OCI-LY7 (cell line): ENCODE results near the gene TSNAX. TPM values are rescaled to one million over a fixed set of nuclear protein-coding genes. Genes with fewer than 3 reads are reported as not detected.
"Not testable (repeated sequence)": the region's sequence is repeated elsewhere in the genome, so short reads cannot be mapped to it uniquely, and the experiment has no call there.

Experiments
- BruUV-seq: library from RNA; stranded (reverse); fragments of 400-500 nt; replicated peaks from 2 replicates; lab custom pipeline; 2021; lab: Mats Ljungman, UMichigan
- CTCF ChIA-PET: fragments of 300-600 bp; sonication (Branson Sonifier 250); formaldehyde crosslinking; loops from one replicate; lab custom pipeline; 2022; ENCODE audit warnings: antibody characterized with exemption; ENCODE audit not compliant: unreplicated experiment; lab: Charles Lee
- POLR2A ChIA-PET: fragments of 300-600 bp; sonication (Branson Sonifier 250); formaldehyde crosslinking; loops from one replicate; lab custom pipeline; 2022; ENCODE audit warnings: antibody characterized with exemption; lab: Charles Lee
- DNase-seq: peaks from one replicate; pipeline ENCODE4 v3.0.0-alpha.2; 2015; ENCODE audit warnings: low spot score
- H2AFZ ChIP-seq: fragments of 200-600 bp; sonication (generic), shearing (Covaris generic); 2 replicates; pipeline ENCODE4 v1.6.1; 2014; ENCODE audit warnings: mild to moderate bottlenecking, antibody characterized with exemption, low read length, moderate library complexity
- H3K27ac ChIP-seq: fragments of 200-600 bp; sonication (generic); 2 replicates; pipeline ENCODE4 v1.5.1; 2014; ENCODE audit warnings: mixed run types, low read depth, mild to moderate bottlenecking, moderate library complexity, low read length, inconsistent platforms; ENCODE audit not compliant: poor library complexity, severe bottlenecking
- H3K36me3 ChIP-seq: fragments of 200-600 bp; sonication (generic); 2 replicates; pipeline ENCODE4 v1.6.1; 2014; ENCODE audit warnings: mild to moderate bottlenecking, antibody characterized with exemption, low read length, moderate library complexity, mixed read lengths; ENCODE audit not compliant: insufficient read depth
- H3K4me1 ChIP-seq: fragments of 200-600 bp; sonication (generic); 2 replicates; pipeline ENCODE4 v1.5.1; 2014; ENCODE audit warnings: mild to moderate bottlenecking, low read length; ENCODE audit not compliant: insufficient read depth, poor library complexity, severe bottlenecking
- H3K4me2 ChIP-seq: fragments of 200-600 bp; sonication (generic); 2 replicates; pipeline ENCODE4 v1.6.1; 2014; ENCODE audit warnings: mild to moderate bottlenecking, low read length
- H3K4me3 ChIP-seq: fragments of 200-600 bp; sonication (generic); 2 replicates; pipeline ENCODE4 v1.5.1; 2014; ENCODE audit warnings: mild to moderate bottlenecking, low read depth, low read length; ENCODE audit not compliant: poor library complexity, severe bottlenecking
- H3K79me2 ChIP-seq: fragments of 200-600 bp; sonication (generic); 2 replicates; pipeline ENCODE4 v1.6.1; 2016; ENCODE audit warnings: low read depth, mild to moderate bottlenecking, low read length, moderate library complexity, mixed read lengths; ENCODE audit not compliant: insufficient read depth
- H3K9me2 ChIP-seq: fragments of 200-600 bp; sonication (generic); 2 replicates; pipeline ENCODE4 v1.6.1; 2016; ENCODE audit warnings: mild to moderate bottlenecking, low read length, mixed read lengths; ENCODE audit not compliant: insufficient read depth
- H3K9me3 ChIP-seq: fragments of 200-600 bp; sonication (generic); 2 replicates; pipeline ENCODE4 v1.6.1; 2014; ENCODE audit warnings: mild to moderate bottlenecking, mixed run types, low read length, mixed read lengths
- H4K20me1 ChIP-seq: fragments of 200-600 bp; sonication (generic); 2 replicates; pipeline ENCODE4 v1.6.1; 2014; ENCODE audit warnings: mild to moderate bottlenecking, antibody characterized with exemption, low read length, moderate library complexity, mixed read lengths; ENCODE audit not compliant: insufficient read depth
- CTCF ChIP-seq: fragments of 200-600 bp; sonication (generic); conservative IDR thresholded peaks from 2 replicates; pipeline ENCODE4 v1.5.1; 2014; ENCODE audit warnings: mild to moderate bottlenecking, antibody characterized with exemption, low read length, moderate library complexity, mixed read lengths
- EZH2phosphoT487 ChIP-seq: fragments of 200-600 bp; sonication (generic); IDR thresholded peaks from 2 replicates; pipeline ENCODE4 v1.6.1; 2018; ENCODE audit warnings: low read depth, borderline replicate concordance, mild to moderate bottlenecking, mixed run types, antibody characterized with exemption, low read length, moderate library complexity, mixed read lengths
- intact Hi-C: fragments of 100-400 bp; cut with micrococcal nuclease; formaldehyde crosslinking; loops from one replicate; pipeline ENCODE4 v1.10.0; 2022; ENCODE audit not compliant: unreplicated experiment
- total RNA-seq, 2 experiments: library from RNA; depleted of rRNA in 1 of 2; stranded (reverse); fragments of >200 nt in 1 of 2; shearing (Covaris generic) in 1 of 2; gene quantifications; 2 replicates each; pipeline ENCODE4 v1.2.3, GENCODE V29; 2014 to 2022

Gene TSNAX
- total RNA-seq, 2 experiments from 2014 or later, result 17.8 to 31.3 TPM

GRCh38 chr1:231592809-231593208 is 64.3 kb downstream of the TSNAX start:
- intact Hi-C loops, result loop anchor here (5.0 kb wide), 1 partner anchor 276 kb away; no protein-coding TSS in a partner anchor
- Histone ChIP-seq H3K36me3 (no peaks in the 10 kb centered on the region), H4K20me1 (no peaks in the 10 kb centered on the region), H3K27ac (no peak overlapping the region), H3K9me2 (no peaks in the 10 kb centered on the region), H3K9me3 (no peaks in the 10 kb centered on the region), H3K79me2 (no peaks in the 10 kb centered on the region), H3K4me3 (no peak overlapping the region), H3K4me1 (no peaks in the 10 kb centered on the region), H3K4me2 (no peak overlapping the region), H2AFZ (no peak overlapping the region)
- ChIA-PET POLR2A (no interaction called here), CTCF (no interaction called here)
- BruUV-seq, result no TSS peak
- DNase-seq, result no peak
- TF ChIP-seq EZH2phosphoT487 (no peak), CTCF (no peak)

- H4K20me1 ChIP-seq, POLR2A ChIA-PET, H3K9me3 ChIP-seq, H3K9me2 ChIP-seq, H3K4me2 ChIP-seq, H3K4me3 ChIP-seq, DNase-seq, CTCF ChIA-PET, H3K79me2 ChIP-seq, H2AFZ ChIP-seq, H3K27ac ChIP-seq, BruUV-seq, H3K4me1 ChIP-seq, H3K36me3 ChIP-seq: not testable (repeated sequence)
- intact Hi-C loops, result loop anchor here (5.0 kb wide), 1 partner anchor 276 kb away; no protein-coding TSS in a partner anchor
Measured at GRCh38 chr1:231593264-231593663, 64.8 kb downstream of the TSNAX start.

GRCh38 chr1:231594123-231594522 is 65.7 kb downstream of the TSNAX start:
- no peak for DNase-seq
- H3K4me3 ChIP-seq, result no peak overlapping the region
- CTCF ChIA-PET, result no interaction called here
- H3K4me2 ChIP-seq, result no peak overlapping the region
- H3K79me2 ChIP-seq, result no peaks in the 10 kb centered on the region
- intact Hi-C loops, result loop anchor here (5.0 kb wide), 1 partner anchor 277 kb away; no protein-coding TSS in a partner anchor
- H3K9me3 ChIP-seq, result no peaks in the 10 kb centered on the region
- no peaks in the 10 kb centered on the region for H3K4me1 ChIP-seq
- no peaks in the 10 kb centered on the region for H4K20me1 ChIP-seq
- POLR2A ChIA-PET, result no interaction called here
- no peaks in the 10 kb centered on the region for H3K9me2 ChIP-seq
- H3K36me3 ChIP-seq, result no peaks in the 10 kb centered on the region
- no peak overlapping the region for H2AFZ ChIP-seq
- TF ChIP-seq EZH2phosphoT487 (no peak), CTCF (no peak)
- no peak overlapping the region for H3K27ac ChIP-seq
- BruUV-seq, result no TSS peak
